ENCODE measurements around the gene ATF7.

Gene ATF7

DNA sequence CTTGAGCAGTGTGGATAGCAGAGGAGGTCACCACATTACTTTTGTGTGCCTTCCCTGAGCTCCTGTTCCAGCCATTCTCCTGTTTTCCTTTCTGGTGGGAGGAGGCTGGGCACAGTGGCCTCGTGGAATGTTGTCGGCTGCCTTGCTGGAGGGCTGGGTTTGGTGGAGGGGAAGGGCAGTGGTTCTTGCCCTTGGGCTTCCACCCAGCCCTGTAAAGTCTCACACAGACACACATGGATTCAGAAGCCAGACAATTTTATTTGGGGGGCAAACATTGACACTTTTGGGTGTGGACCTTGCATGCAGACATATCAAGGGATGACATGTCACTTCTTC, 119.8 kb downstream of the ATF7 start:
- Histone ChIP-seq H3F3A (ENCODE audit: insufficient read depth, low read length) (no peaks in the 10 kb centered on the region), H3K27ac (ENCODE audit: low read depth, low read length, poor library complexity, severe bottlenecking) (no peak overlapping the region), H3K4me3 (ENCODE audit: low read depth, low read length, poor library complexity, severe bottlenecking) (no peak overlapping the region), H3K9me3 (ENCODE audit: low read length) (no peaks in the 10 kb centered on the region), H3K79me2 (ENCODE audit: insufficient read depth, low read length) (peaks cover 7% of the 10 kb centered on the region; the same call in 1 of the 2 replicates), H4K20me1 (ENCODE audit: insufficient read depth, low read length) (no peaks in the 10 kb centered on the region), H3K9me2 (ENCODE audit: low read depth, low read length) (no peaks in the 10 kb centered on the region), H2AFZ (ENCODE audit: low read length) (no peak overlapping the region), H3K4me1 (ENCODE audit: insufficient read depth, low read length, severe bottlenecking) (peaks cover 15% of the 10 kb centered on the region), H3K9ac (ENCODE audit: low read length) (no peak overlapping the region), H3K36me3 (ENCODE audit: insufficient read depth, low read length) (peaks cover 40% of the 10 kb centered on the region; the same call in 1 of the 2 replicates), H3K27me3 (ENCODE audit: insufficient read depth, low read length) (no peaks in the 10 kb centered on the region), H3K4me2 (ENCODE audit: low read length) (no peak overlapping the region)
- TF ChIP-seq EZH2 (IDR thresholded peaks at IDR 0.05; ENCODE audit: borderline replicate concordance, low read length): no peak
- TF ChIP-seq, protein P1, sequence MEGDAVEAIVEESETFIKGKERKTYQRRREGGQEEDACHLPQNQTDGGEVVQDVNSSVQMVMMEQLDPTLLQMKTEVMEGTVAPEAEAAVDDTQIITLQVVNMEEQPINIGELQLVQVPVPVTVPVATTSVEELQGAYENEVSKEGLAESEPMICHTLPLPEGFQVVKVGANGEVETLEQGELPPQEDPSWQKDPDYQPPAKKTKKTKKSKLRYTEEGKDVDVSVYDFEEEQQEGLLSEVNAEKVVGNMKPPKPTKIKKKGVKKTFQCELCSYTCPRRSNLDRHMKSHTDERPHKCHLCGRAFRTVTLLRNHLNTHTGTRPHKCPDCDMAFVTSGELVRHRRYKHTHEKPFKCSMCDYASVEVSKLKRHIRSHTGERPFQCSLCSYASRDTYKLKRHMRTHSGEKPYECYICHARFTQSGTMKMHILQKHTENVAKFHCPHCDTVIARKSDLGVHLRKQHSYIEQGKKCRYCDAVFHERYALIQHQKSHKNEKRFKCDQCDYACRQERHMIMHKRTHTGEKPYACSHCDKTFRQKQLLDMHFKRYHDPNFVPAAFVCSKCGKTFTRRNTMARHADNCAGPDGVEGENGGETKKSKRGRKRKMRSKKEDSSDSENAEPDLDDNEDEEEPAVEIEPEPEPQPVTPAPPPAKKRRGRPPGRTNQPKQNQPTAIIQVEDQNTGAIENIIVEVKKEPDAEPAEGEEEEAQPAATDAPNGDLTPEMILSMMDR (IDR thresholded peaks at IDR 0.05; ENCODE audit: low read length): no peak

DNA sequence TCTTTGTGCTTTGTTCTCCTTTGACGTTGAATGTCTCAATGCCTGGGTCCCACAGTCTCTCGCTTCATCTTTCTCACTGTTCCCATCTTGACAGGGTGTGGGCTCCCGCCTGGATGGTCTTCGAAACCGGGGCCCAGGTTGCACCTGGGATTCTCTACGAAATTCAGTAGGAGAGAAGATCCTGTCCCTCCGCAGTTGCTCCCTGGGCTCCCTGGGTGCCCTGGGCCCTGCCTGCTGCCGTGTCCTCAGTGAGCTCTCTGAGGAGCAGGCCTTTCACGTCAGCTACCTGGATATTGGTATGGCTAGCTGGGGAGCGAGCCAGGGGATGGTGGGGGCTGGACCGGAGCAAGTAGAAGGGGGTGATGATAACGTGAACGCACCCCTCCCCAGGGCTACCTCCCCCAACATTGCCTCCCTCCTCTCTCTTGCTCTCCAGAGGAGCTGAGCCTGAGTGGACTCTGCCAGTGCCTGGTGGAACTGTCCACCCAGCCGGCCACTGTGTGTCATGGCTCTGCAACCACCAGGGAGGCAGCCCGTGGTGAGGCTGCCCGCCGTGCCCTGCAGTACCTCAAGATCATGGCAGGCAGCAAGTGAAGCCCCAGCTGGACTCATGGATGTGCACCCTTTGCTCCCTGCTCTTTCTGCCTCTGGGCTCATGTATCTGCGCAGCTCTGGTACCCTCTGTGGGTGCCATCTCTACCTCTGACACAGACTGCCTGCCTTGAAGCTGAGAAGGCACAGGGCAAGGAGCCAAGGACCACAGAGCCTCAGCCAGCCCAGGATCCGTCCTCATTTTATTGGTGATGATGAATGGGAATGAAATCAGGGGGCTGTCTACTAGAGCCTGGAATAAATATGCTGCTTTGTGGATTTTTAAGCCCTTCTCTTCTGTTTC, 120.4 kb downstream of the ATF7 start:
- peaks cover 38% of the 10 kb centered on the region; the same call in 1 of the 2 replicates for H3K36me3 ChIP-seq (ENCODE audit: insufficient read depth, low read length)
- H3K4me1 ChIP-seq (ENCODE audit: insufficient read depth, low read length, severe bottlenecking): peaks cover 15% of the 10 kb centered on the region
- H3K27ac ChIP-seq (ENCODE audit: low read depth, low read length, poor library complexity, severe bottlenecking): no peak overlapping the region
- TF ChIP-seq EZH2 (IDR thresholded peaks at IDR 0.05; ENCODE audit: borderline replicate concordance, low read length): no peak
- TF ChIP-seq, protein P1 (IDR thresholded peaks at IDR 0.05; ENCODE audit: low read length): no peak
- no peak overlapping the region for H3K4me2 ChIP-seq (ENCODE audit: low read length)
- H3K79me2 ChIP-seq (ENCODE audit: insufficient read depth, low read length): peaks cover 7% of the 10 kb centered on the region; the same call in 1 of the 2 replicates
- no peak overlapping the region for H3K4me3 ChIP-seq (ENCODE audit: low read depth, low read length, poor library complexity, severe bottlenecking)
- no peak overlapping the region for H3K9ac ChIP-seq (ENCODE audit: low read length)
- H3F3A ChIP-seq (ENCODE audit: insufficient read depth, low read length): no peaks in the 10 kb centered on the region
- H3K9me2 ChIP-seq (ENCODE audit: low read depth, low read length): no peaks in the 10 kb centered on the region
- no peaks in the 10 kb centered on the region for H4K20me1 ChIP-seq (ENCODE audit: insufficient read depth, low read length)
- H2AFZ ChIP-seq (ENCODE audit: low read length): no peak overlapping the region
- H3K27me3 ChIP-seq (ENCODE audit: insufficient read depth, low read length): no peaks in the 10 kb centered on the region
- H3K9me3 ChIP-seq (ENCODE audit: low read length): no peaks in the 10 kb centered on the region

DNA sequence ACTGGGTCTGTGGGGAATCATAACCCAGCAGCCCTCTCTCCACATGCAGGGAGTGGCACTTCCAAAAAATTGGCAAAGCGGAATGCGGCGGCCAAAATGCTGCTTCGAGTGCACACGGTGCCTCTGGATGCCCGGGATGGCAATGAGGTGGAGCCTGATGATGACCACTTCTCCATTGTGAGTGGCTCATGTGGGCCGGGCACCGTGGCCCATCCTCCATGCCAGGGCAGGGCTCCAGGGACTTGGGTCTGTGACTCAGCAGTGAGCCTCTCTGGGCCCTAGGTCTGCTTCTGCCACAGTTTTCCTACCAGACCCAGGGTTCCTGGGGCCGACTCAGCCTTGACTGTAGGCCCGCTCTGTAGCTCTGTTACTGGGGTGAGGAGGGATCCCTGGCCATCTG, 121.1 kb downstream of the ATF7 start:
- Histone ChIP-seq H3K9ac (ENCODE audit: low read length) (no peak overlapping the region), H3F3A (ENCODE audit: insufficient read depth, low read length) (no peaks in the 10 kb centered on the region)

More for the DNA sequence above, 121.1 kb downstream of the ATF7 start:
- Histone ChIP-seq H3K79me2 (ENCODE audit: insufficient read depth, low read length) (peaks cover 7% of the 10 kb centered on the region; the same call in 1 of the 2 replicates), H4K20me1 (ENCODE audit: insufficient read depth, low read length) (no peaks in the 10 kb centered on the region), H3K4me2 (ENCODE audit: low read length) (no peak overlapping the region), H3K36me3 (ENCODE audit: insufficient read depth, low read length) (peaks cover 33% of the 10 kb centered on the region; the same call in 1 of the 2 replicates), H3K27ac (ENCODE audit: low read depth, low read length, poor library complexity, severe bottlenecking) (no peak overlapping the region), H3K9me2 (ENCODE audit: low read depth, low read length) (no peaks in the 10 kb centered on the region), H3K27me3 (ENCODE audit: insufficient read depth, low read length) (no peaks in the 10 kb centered on the region), H3K4me3 (ENCODE audit: low read depth, low read length, poor library complexity, severe bottlenecking) (no peak overlapping the region), H3K4me1 (ENCODE audit: insufficient read depth, low read length, severe bottlenecking) (peaks cover 19% of the 10 kb centered on the region), H2AFZ (ENCODE audit: low read length) (no peak overlapping the region), H3K9me3 (ENCODE audit: low read length) (no peaks in the 10 kb centered on the region)
- TF ChIP-seq EZH2 (IDR thresholded peaks at IDR 0.05; ENCODE audit: borderline replicate concordance, low read length): no peak
- TF ChIP-seq, protein P1 (IDR thresholded peaks at IDR 0.05; ENCODE audit: low read length): no peak
